HEK293T (cell line): ENCODE results near the gene SCN2B.

ENCODE experiments used
- CTCF ChIA-PET: fragments of 350-600 bp; formaldehyde crosslinking; extraction: SDS; loops from one replicate; lab custom pipeline; 2021; ENCODE audit warnings: antibody characterized with exemption, inconsistent platforms; lab: Yijun Ruan, JAX
- POLR2A ChIA-PET: fragments of 350-600 bp; formaldehyde crosslinking; extraction: SDS; loops from one replicate; lab custom pipeline; 2020; ENCODE audit warnings: antibody characterized with exemption, inconsistent platforms; lab: Yijun Ruan, JAX
- DNase-seq: peaks from one replicate; pipeline ENCODE4 v3.0.0; 2012; ENCODE audit warnings: mixed read lengths; ENCODE audit errors: extremely low spot score
- ARNT ChIP-seq: fragments of 450-650 bp; IDR thresholded peaks from 2 replicates; pipeline ENCODE4 v1.6.1; 2017; ENCODE audit warnings: mild to moderate bottlenecking
- BHLHE40 ChIP-seq: fragments of 450-650 bp; IDR thresholded peaks from 2 replicates; pipeline ENCODE4 v1.6.1; 2016; ENCODE audit warnings: mild to moderate bottlenecking, moderate library complexity, borderline replicate concordance
- CTBP1 ChIP-seq: fragments of 450-650 bp; IDR thresholded peaks from 2 replicates; pipeline ENCODE4 v1.6.1; 2016; ENCODE audit warnings: borderline replicate concordance
- ELF4 ChIP-seq: fragments of 450-650 bp; IDR thresholded peaks from 2 replicates; pipeline ENCODE4 v1.6.1; 2017; ENCODE audit warnings: antibody characterized with exemption
- FOXA1 ChIP-seq: fragments of 450-650 bp; IDR thresholded peaks from 2 replicates; pipeline ENCODE4 v1.6.1; 2016; ENCODE audit warnings: mild to moderate bottlenecking
- FOXK2 ChIP-seq: fragments of 450-650 bp; IDR thresholded peaks from 2 replicates; pipeline ENCODE4 v1.6.1; 2016; ENCODE audit warnings: mild to moderate bottlenecking
- FOXM1 ChIP-seq: fragments of 450-650 bp; IDR thresholded peaks from 2 replicates; pipeline ENCODE4 v1.6.1; 2017; ENCODE audit warnings: mild to moderate bottlenecking, borderline replicate concordance
- HDGF ChIP-seq: fragments of 450-650 bp; IDR thresholded peaks from 2 replicates; pipeline ENCODE4 v1.6.1; 2017; ENCODE audit warnings: antibody characterized with exemption, borderline replicate concordance
- L3MBTL2 ChIP-seq: fragments of 450-650 bp; conservative IDR thresholded peaks from 2 replicates; pipeline ENCODE4 v1.6.1; 2016; ENCODE audit warnings: mild to moderate bottlenecking
- LEF1 ChIP-seq: fragments of 450-650 bp; IDR thresholded peaks from 2 replicates; pipeline ENCODE4 v1.6.1; 2017; ENCODE audit warnings: mild to moderate bottlenecking, borderline replicate concordance
- NFRKB ChIP-seq: fragments of 450-650 bp; IDR thresholded peaks from 2 replicates; pipeline ENCODE4 v1.6.1; 2016; ENCODE audit warnings: mild to moderate bottlenecking, moderate library complexity
- PKNOX1 ChIP-seq: fragments of 450-650 bp; IDR thresholded peaks from 2 replicates; pipeline ENCODE4 v1.6.1; 2016
- SP1 ChIP-seq: fragments of 450-650 bp; IDR thresholded peaks from 2 replicates; pipeline ENCODE4 v1.6.1; 2017
- SUZ12 ChIP-seq: fragments of 450-650 bp; IDR thresholded peaks from 2 replicates; pipeline ENCODE4 v1.6.1; 2016; ENCODE audit warnings: mild to moderate bottlenecking
- TARDBP ChIP-seq: fragments of 450-650 bp; IDR thresholded peaks from 2 replicates; pipeline ENCODE4 v1.6.1; 2016
- ZNF384 ChIP-seq: fragments of 450-650 bp; IDR thresholded peaks from 2 replicates; pipeline ENCODE4 v1.6.1; 2016

The SCN2B gene

GRCh38 chr11:118129471-118130172 lies 46.8 kb downstream of the SCN2B start:
- no peak for DNase-seq
- CTCF ChIA-PET = interaction anchor here (0.6 to 1.1 kb wide), 2 partner anchors 219 to 313 kb away, joined by 3 read pairs; no protein-coding TSS in a partner anchor
- POLR2A ChIA-PET = no interaction called here
- TF ChIP-seq BHLHE40 (no peak), PKNOX1 (no peak), ZNF384 (no peak), NFRKB (no peak), ELF4 (no peak), FOXM1 (no peak), FOXA1 (no peak), SP1 (no peak), L3MBTL2 (no peak), LEF1 (no peak), HDGF (no peak), TARDBP (no peak), ARNT (no peak), CTBP1 (no peak), FOXK2 (no peak), SUZ12 (no peak)

DNA sequence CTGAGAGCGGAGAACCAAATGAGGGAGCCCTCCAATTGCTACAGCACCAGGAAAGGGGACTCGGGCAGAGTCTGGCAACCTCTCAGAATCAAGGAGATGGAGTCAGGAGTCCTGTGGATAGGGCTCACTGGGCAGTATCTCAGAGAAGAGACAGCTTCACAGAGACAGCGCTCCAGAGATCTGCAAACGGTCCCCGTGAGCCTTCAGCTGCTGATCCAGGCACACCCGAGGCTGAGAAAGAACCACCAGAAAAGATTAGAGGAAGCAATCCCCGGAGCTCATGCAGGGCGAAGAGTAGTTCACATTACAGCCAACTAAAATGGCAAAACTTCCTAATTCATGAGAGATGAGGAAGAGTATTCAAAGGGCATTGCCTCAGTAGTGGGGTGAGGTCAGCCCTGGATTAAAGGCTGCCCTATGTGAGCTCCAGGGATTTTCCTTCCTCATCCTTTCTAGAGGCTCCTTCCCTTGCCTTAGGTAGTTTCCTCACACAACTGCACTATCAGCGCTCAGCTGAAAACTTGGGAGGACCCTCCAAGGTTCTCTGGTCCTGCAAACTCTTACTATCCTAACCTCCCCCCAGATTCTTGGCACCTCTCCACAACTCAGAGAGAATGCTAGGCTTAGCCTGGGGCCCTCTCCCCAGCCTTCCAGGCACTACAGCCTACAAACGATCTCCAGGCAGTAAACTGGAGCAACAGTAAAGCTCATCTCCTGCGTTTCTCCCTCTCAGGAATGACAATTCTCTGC lies 47.5 kb downstream of the SCN2B start:
- no peak for DNase-seq
- ChIA-PET POLR2A (no interaction called here), CTCF (interaction anchor here (1.1 kb wide), 1 partner anchor 312 kb away, joined by 3 read pairs; no protein-coding TSS in a partner anchor)
- TF ChIP-seq SP1 (no peak), L3MBTL2 (no peak), FOXA1 (no peak), ELF4 (no peak)

- ChIA-PET POLR2A (no interaction called here), CTCF (no interaction called here)
- no peak for TF ChIP-seq ARNT
- no peak for TF ChIP-seq HDGF
- TF ChIP-seq ZNF384 = no peak
- no peak for TF ChIP-seq SP1
- TF ChIP-seq CTBP1 = no peak
- TF ChIP-seq FOXK2 = no peak
- no peak for TF ChIP-seq FOXA1
- TF ChIP-seq SUZ12 = no peak
- no peak for TF ChIP-seq FOXM1
- no peak for TF ChIP-seq TARDBP
- no peak for TF ChIP-seq NFRKB
- TF ChIP-seq ELF4 = no peak
- DNase-seq = no peak
Measured at GRCh38 chr11:118128310-118128709, 48.1 kb downstream of the SCN2B start.

DNA sequence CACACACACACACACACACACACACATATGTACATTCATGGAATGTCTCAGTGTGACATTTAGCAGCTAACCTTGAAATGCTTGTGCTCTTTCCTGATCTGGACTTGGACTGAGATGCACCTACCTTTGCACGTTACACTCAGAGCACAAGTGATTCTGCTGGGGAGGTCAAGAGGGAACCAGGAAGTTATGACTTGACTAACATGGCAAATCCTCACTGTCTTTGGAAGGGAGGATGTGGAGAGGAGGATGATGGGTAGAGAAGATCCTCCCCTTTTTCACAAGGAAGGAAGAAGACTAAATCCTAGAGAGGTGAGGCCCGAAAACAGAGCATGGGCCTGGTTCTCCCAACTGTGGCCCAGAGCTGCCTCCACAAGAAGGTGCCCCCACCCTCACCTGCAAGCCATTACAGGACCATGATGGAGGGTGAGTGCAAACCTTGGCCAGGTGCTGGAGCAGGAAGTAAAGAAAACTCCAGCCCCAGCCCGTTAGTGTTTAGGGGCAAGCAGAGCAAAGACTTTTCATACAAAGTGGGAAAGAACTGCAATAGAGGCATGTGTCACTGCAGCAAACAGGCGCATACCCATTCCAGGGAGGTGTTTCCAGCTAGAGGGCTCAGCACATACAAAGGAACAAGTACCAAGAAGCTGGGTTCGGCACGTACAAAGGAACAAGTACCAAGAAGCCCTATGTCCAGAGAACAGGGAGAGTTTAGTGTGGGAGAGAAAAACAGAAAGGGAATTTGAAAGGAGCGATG lies 50.2 kb downstream of the SCN2B start:
- DNase-seq = no peak
- ChIA-PET POLR2A (no interaction called here), CTCF (no interaction called here)
- TF ChIP-seq SUZ12 = no peak
- no peak for TF ChIP-seq FOXK2
- TF ChIP-seq NFRKB = no peak
- no peak for TF ChIP-seq ZNF384
- TF ChIP-seq SP1 = no peak
- no peak for TF ChIP-seq TARDBP
- TF ChIP-seq ELF4 = no peak
- TF ChIP-seq LEF1 = no peak

- POLR2A ChIA-PET = no interaction called here
- no peak for DNase-seq
- TF ChIP-seq ARNT (no peak), CTBP1 (no peak), ELF4 (no peak), FOXA1 (no peak), L3MBTL2 (no peak), BHLHE40 (no peak), NFRKB (no peak), SP1 (no peak), PKNOX1 (no peak), LEF1 (no peak), FOXM1 (no peak), ZNF384 (no peak)
- CTCF ChIA-PET = no interaction called here
Measured at GRCh38 chr11:118124929-118125535, 51.4 kb downstream of the SCN2B start.

DNA sequence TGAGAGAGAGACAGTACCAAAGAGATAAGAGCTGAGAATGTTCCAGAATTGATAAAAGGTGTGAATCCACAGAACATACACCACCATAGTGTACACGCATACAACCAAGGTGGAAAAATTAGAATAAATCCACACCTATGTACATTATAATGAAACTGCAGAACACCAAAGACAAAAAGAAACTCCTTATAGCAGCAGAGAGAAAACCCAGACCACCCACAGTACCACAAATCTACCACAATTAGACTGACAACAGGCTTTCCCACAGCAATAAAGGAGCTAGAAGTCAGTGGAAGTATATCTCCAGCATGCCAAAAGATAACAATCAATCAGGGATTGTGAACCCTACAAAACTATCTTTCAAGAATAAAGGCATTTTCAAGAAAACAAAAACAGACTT lies 55.6 kb downstream of the SCN2B start:
- no peak for TF ChIP-seq CTBP1
- DNase-seq = no peak
- ChIA-PET POLR2A (no interaction called here), CTCF (no interaction called here)
